Cardiac muscle cell (in vitro differentiated cells and primary cell): ENCODE data around the gene SETBP1. TPM values are rescaled to one million over a fixed set of nuclear protein-coding genes. Genes with fewer than 3 reads are reported as not detected.

Experiments
- DNase-seq, 2 donors: peaks; one replicate each; pipeline versions ENCODE4 v3.0.0 to v3.0.0-alpha.2; 2010 to 2017; ENCODE audit warnings: low read depth in 1 of 2, low spot score in 1 of 2
- H3K27ac ChIP-seq: fragments of 200-600 bp; sonication (generic); 2 replicates; pipeline ENCODE4 v1.5.1; 2016
- H3K27me3 ChIP-seq: fragments of 200-600 bp; sonication (generic); 2 replicates; pipeline ENCODE4 v1.6.0; 2016; ENCODE audit warnings: control low read depth
- H3K36me3 ChIP-seq: fragments of 200-600 bp; sonication (generic); 2 replicates; pipeline ENCODE4 v1.5.1; 2016; ENCODE audit warnings: control low read depth
- H3K4me1 ChIP-seq: fragments of 200-600 bp; sonication (generic); 2 replicates; pipeline ENCODE4 v1.8.1; 2017; ENCODE audit warnings: low read depth, mild to moderate bottlenecking, mixed run types
- H3K4me3 ChIP-seq: fragments of 200-600 bp; sonication (generic); 2 replicates; pipeline ENCODE4 v1.5.1; 2016; ENCODE audit warnings: mild to moderate bottlenecking
- H3K9me3 ChIP-seq: fragments of 200-600 bp; sonication (generic); 2 replicates; pipeline ENCODE4 v1.5.1; 2017; ENCODE audit warnings: low read depth, mild to moderate bottlenecking, control low read depth
- polyA plus RNA-seq: library from polyadenylated mRNA; unstranded; fragments of >200 nt; fragmentation: Nextera tagmentation; extraction: Ambion mirVana; gene quantifications from 2 replicates; pipeline ENCODE4 v1.2.1, GENCODE V29; 2016
- total RNA-seq: library from RNA; depleted of rRNA; stranded (reverse); fragments of >200 nt; gene quantifications from 2 replicates; pipeline ENCODE4 v1.2.3, GENCODE V29; 2016
- TF ChIP-seq, protein P1 (sequence below): IDR thresholded peaks from 2 replicates; pipeline ENCODE4 v1.5.1; 2012; ENCODE audit warnings: low read depth, mild to moderate bottlenecking, low read length

The SETBP1 gene
- total and polyA plus RNA-seq, 2 experiments from 2014 or later: 6.3 to 30.6 TPM

DNA sequence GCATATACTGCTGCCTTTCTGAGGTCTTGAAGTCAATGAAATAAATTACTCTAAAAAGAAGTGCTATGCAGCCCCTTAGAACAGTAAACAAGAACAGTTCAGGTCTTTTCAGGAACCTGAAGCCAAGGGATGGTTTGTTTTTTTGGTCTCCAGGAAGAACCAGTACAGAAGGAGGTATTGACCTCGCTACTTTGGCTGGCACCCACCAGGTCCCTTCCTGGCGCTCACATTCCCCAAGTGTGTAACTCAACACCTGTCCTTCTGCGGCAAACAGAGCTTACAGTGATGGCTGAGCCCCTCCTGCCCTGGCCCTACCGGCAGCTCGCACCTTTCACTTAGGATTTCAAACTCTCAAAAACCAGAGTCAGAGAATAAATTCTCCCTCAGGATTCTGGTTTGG is 51.9 kb downstream of the SETBP1 start:
- no peak overlapping the region for H3K27ac ChIP-seq
- H3K36me3 ChIP-seq: no peaks in the 10 kb centered on the region
- TF ChIP-seq, protein P1, sequence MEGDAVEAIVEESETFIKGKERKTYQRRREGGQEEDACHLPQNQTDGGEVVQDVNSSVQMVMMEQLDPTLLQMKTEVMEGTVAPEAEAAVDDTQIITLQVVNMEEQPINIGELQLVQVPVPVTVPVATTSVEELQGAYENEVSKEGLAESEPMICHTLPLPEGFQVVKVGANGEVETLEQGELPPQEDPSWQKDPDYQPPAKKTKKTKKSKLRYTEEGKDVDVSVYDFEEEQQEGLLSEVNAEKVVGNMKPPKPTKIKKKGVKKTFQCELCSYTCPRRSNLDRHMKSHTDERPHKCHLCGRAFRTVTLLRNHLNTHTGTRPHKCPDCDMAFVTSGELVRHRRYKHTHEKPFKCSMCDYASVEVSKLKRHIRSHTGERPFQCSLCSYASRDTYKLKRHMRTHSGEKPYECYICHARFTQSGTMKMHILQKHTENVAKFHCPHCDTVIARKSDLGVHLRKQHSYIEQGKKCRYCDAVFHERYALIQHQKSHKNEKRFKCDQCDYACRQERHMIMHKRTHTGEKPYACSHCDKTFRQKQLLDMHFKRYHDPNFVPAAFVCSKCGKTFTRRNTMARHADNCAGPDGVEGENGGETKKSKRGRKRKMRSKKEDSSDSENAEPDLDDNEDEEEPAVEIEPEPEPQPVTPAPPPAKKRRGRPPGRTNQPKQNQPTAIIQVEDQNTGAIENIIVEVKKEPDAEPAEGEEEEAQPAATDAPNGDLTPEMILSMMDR: no peak
- peak in 1 of 2 donors; percentile 27 for DNase-seq
- no peaks in the 10 kb centered on the region for H3K9me3 ChIP-seq
- peaks cover 31% of the 10 kb centered on the region for H3K4me1 ChIP-seq
- H3K4me3 ChIP-seq: no peak overlapping the region
- no peaks in the 10 kb centered on the region for H3K27me3 ChIP-seq

DNA sequence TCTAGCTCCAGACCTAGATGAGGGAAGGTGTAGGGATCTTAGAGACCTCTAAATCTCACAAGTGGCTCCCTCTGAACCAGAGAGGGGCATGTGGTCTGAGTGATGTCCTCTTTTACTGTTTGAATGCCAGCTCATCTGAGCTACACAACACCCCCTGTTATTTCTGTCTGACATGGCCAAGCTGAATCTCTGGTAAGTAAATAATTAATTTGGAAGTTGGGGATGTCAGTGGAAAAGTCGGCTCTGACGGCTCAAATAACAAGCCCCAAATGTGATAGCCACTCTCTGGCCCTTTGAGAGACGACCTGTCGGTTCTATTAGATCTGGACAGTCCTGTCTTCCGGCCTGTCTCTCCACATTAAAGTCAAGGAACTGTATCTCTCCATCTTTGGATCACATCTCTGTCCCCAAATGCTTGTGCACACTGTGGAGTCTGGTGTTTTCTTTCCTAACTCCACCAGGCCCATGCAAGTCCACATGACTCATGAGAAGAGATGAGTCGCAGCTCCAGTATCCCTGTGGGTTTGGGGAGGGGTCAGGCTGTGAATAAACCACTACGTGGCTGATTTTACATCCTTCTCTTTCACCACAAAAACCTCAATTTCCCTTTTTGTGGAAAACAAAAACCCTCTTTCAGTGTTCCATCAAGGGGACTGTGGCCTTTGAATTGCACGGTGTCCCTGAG is 52.5 kb downstream of the SETBP1 start:
- no peaks in the 10 kb centered on the region for H3K36me3 ChIP-seq
- no peak overlapping the region for H3K4me3 ChIP-seq
- peak in 1 of 2 donors; percentile 67 for DNase-seq
- H3K4me1 ChIP-seq: peaks cover 31% of the 10 kb centered on the region
- H3K9me3 ChIP-seq: no peaks in the 10 kb centered on the region
- TF ChIP-seq, protein P1: no peak
- no peak overlapping the region for H3K27ac ChIP-seq
- no peaks in the 10 kb centered on the region for H3K27me3 ChIP-seq

DNA sequence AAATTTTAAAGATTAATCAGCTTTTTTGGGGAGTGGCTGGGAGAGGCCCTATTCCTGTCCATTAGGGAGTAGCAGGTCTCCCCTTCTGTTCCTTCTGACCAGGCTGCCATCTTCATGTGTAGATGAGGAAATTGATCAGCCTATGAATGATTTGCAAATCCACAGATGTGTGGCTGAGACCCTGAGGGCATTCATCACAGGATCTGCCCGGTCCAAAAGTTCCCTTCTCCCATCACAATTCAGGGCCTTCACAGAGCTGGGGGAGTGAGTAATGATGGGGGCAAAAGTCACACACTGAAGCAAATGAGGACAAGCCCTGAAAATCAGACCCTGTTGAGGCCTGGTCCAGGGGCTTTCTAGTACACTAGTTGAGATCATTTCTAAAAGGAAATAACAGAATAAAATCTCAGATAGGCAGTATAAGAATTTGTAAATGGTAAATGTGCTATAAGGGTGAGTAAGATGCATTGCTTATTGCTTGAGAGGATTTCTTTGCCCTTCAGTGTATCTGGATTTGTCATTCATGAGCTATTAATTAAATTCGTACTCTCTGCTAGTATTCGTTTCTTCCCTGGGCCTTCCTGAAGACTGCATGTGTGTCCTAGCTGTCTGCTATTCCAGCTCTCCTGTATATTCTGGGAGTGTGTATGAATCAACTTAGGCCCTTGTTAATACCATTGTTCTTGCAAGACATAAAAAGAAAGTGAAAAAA is 53.2 kb downstream of the SETBP1 start:
- no peak overlapping the region for H3K4me3 ChIP-seq
- H3K27ac ChIP-seq: no peak overlapping the region
- TF ChIP-seq, protein P1: no peak
- no peak for DNase-seq
- H3K9me3 ChIP-seq: no peaks in the 10 kb centered on the region
- no peaks in the 10 kb centered on the region for H3K36me3 ChIP-seq
- H3K27me3 ChIP-seq: no peaks in the 10 kb centered on the region
- H3K4me1 ChIP-seq: peaks cover 30% of the 10 kb centered on the region

DNA sequence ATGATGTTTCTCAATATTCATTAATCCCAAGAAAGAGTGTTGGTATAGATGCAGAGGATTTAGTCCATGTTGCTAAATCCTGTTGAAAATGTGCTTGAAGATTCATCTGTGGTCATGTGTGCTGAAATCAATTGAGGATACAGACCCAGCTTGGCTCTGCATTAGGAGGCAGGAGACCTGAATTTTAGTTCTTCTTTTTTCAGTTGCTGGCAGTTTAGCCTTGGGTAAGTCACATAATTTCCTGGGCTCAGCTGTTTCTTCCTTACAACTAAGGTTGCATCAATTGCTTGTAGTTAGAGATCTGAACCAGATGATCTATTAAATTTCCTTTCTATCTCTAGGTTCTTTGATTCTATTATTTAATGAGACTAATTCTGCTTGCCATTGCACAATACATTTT is 54.4 kb downstream of the SETBP1 start:
- H3K4me3 ChIP-seq: no peak overlapping the region
- H3K27me3 ChIP-seq: no peaks in the 10 kb centered on the region
- H3K36me3 ChIP-seq: no peaks in the 10 kb centered on the region
- TF ChIP-seq, protein P1: no peak
- DNase-seq: no peak
- H3K4me1 ChIP-seq: peaks cover 18% of the 10 kb centered on the region
- H3K9me3 ChIP-seq: no peaks in the 10 kb centered on the region
- no peak overlapping the region for H3K27ac ChIP-seq

DNA sequence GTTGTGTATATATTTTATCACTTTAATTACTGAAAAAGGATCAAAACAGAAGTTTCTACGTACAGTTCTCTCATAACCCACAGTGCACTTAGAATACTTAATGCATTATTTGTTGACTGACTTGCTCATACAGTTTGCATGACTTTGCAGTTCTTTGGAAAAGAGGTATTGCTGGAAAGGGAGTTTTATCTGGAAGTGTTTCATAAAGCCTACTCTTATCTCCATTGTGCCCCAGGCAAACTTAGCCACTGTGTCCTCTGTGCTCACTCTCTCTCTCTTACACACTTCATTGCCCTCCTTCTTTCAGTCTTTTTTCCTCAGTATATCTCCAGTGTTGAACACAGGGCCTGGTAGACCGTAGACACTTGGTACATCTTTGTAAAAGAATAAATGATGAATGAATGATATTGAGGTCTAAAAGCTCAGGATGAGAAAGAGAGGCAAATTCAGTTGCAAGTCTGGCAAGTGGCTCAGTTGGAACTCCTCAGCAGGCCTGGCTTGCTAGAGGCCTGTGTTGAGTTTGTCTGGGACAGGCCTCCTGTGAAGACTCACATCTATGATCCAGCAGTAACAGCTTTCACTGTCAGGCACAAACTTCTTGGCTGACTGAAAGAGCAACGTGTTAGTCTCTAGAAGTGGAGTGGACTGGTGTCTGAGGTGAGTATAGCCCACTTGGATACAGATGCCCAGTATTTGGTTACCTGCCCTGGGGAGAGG is 56.1 kb downstream of the SETBP1 start:
- TF ChIP-seq, protein P1: no peak
- Histone ChIP-seq H3K27ac (no peak overlapping the region), H3K4me1 (peaks cover 17% of the 10 kb centered on the region), H3K36me3 (no peaks in the 10 kb centered on the region), H3K4me3 (no peak overlapping the region), H3K27me3 (no peaks in the 10 kb centered on the region), H3K9me3 (no peaks in the 10 kb centered on the region)
- DNase-seq: peak in 1 of 2 donors; percentile 20
